LHCN-M2 (cell line): ENCODE measurements around the gene CLIC4. TPM values are rescaled to one million over a fixed set of nuclear protein-coding genes. Genes with fewer than 3 reads are reported as not detected.
"Not testable (repeated sequence)": the region's sequence is repeated elsewhere in the genome, so short reads cannot be mapped to it uniquely, and the experiment has no call there.

Experiments
- DNase-seq: peaks from one replicate; pipeline ENCODE4 v3.0.0-alpha.2; 2012; ENCODE audit warnings: low read depth
- total RNA-seq: library from RNA; depleted of rRNA; stranded (reverse); fragments of >200 nt; gene quantifications from 2 replicates; pipeline ENCODE4 v1.2.3, GENCODE V29; 2014; rRNA removed

Gene CLIC4
- total RNA-seq, 1 experiment from 2014 or later: 580 TPM

DNA sequence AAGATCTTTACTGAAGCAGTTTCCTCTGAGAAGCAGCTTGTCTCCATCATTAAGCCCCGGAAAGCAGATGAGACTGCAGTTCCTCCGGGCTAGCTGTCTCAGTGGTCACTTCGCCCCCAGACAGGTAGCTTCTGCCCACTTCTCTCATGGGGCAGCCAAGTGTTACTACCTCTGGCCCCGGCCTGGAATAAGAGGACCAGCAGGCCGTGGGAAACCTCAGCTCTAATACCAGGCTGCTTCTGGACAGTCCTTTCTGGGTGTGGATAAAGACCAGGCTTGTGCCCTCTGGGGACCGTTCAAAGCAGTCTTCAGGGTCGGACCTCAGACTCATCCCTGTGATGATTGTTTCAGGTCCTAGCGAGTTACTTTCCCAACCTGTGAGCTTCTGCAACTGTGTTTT lies 130.0 kb downstream of the CLIC4 start:
- no peak for DNase-seq

GRCh38 chr1:24875991-24876506 lies 130.8 kb downstream of the CLIC4 start:
- no peak for DNase-seq

DNA sequence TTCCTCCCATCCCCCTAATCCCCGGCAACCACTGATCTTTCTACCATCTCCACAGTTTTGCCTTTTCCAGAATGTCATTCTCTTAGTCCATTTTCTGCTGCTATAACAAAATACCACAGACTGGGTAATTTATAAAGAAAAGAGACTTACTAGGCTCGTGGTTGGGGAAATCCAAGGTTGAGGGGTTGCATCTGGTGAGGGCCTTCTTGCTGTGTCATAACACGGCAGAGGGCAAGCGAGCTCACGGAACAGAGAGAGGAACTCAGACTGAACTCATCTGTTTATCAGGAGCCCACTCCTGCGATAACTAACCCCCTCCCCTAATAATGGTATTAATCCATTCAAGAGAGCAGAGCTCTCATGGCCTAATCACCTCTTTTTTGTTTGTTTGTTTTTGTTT lies 132.8 kb downstream of the CLIC4 start:
- no peak for DNase-seq

DNA sequence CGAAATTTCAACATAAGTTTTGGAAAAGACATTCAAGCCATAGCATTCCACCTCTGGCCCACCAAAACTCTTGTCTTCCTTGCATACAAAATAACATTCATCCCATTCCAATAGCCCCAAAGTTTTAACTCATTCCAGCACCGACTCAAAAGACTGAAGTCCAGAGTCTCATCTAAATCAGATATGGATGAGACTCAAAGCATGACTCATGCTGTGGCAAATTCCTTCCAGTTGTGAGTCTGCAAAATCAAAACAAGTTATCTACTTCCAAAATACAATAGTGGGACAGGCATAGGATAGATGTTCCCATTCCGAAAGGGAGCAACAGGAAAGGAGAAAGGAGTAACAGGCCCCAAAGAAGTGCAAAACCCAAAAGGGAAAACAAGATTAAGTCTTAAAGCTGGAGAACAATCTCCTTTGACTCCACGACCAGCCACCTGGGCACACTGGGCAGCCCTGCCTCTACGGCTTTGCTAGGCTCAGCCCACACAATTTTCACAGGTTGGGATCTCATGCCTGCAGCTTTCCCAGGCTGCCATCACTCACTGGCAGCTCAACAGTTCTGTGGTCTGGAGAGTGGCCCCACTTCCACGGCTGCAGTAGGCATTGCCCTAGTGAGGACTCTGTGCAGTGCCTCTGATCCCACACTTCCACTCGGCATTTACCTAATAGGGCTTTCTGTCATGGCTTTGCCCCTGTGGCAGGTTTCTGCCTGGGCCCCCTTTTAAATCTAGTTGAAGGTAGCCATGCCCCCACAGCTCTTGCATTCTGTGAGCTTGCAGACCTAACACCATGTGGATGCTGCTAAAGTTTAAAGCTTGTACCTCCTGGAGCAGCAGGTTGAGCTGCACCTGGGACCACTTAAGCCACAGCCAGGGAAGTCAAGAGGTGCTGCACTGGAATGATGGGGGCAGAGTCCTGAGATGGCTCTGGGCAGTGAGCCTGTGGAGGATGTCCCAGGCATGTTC lies 133.8 kb downstream of the CLIC4 start:
- peak; percentile 17 for DNase-seq

GRCh38 chr1:24881034-24881433 lies 135.8 kb downstream of the CLIC4 start:
- no peak for DNase-seq

GRCh38 chr1:24884751-24885150 lies 139.5 kb downstream of the CLIC4 start:
- no peak for DNase-seq

GRCh38 chr1:24886241-24886640 lies 141.0 kb downstream of the CLIC4 start:
- no peak for DNase-seq

- DNase-seq: no peak
Measured at GRCh38 chr1:24888061-24888970, 143.1 kb downstream of the CLIC4 start.

DNA sequence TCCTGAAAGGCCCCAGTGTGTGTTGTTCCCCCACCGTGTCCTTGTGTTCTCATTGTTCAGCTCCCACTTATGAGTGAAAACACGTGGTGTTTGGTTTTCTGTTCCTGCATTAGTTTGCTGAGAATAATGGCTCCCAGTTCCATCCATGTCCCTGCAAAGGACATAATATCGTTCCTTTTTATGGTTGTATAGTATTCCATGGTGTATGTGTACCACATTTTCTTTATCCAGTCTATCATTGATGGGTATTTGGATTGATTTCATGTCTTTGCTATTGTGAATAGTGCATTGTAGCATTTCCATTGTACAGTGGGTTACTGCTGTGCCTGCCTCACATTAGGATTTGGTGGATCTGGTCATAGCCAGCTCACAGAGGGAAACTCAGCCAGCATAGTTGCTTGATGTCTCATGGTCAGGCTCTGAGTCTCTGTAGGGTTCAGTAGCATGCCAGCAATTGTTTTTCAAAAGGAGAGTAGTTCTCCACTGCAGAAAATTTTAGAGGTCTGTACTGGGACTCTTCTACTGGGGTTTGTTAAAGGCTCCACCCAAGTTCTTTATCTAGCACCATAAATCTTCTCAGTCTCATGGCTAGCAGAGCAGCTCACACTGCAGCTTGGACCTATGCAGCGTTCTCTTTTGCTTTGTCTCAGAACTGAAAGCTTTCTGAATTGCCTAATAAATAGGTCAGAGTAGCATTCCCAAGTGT lies 143.9 kb downstream of the CLIC4 start:
- DNase-seq: peak; percentile 18

GRCh38 chr1:24890887-24891286 lies 145.6 kb downstream of the CLIC4 start:
- DNase-seq: no peak

DNA sequence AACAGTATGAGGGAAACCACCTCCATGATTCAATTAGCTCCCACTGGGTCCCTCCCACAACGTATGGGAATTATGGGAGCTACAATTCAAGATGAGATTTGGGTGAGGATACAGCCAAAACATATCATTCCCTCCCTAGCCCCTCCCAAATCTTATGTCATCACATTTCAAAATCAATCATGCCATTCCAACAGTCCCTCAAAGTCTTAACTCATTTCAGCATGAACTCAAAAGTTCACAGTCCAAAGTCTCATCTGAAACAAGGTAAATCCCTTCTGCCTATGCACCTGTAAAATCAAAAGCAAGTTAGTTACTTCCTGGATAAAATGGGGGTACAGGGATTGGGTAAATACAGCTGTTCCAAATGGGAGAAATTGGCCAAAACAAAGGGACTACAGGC lies 146.1 kb downstream of the CLIC4 start:
- not testable (repeated sequence) for DNase-seq

DNA sequence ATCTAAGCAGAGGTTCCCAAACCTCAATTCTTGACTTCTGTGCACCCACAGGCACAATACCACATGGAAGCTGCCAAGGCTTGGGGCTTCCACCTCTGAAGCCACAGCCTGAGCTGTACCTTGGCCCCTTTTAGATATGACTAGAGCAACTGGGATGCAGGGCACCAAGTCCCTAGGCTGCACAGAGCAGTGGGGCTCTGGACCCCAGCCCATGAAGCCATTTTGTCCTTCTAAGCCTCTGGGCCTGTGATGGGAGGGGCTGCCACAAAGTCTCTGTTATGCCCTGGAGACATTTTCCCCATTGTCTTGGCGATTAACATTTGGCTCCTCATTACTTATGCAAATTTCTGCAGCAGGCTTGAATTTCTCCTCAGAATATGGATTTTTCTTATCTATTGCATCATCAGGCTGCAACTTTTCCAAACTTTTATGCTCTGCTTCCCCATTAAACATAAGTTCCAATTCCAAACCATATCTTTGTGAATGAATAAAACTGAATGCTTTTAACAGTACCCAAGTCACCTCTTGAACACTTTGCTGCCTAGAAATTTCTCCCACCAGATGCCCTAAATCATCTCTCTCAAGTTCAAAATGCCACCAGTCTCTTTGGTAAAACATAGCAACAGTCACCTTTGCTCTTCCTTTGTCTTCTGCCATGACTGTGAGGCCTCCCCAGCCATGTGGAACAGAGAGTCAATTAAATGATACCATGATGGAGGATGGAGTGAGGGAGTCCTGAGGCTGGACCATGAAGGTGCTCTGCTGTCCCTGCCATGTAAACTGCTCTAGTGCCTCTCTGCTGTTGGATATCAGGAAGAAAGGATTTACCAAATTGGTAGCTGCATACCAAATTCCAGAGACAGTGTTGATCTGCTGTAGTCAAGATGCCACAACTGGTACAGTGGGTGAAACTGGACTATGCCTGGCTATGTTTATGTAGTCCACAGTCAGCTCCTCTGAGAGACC lies 147.2 kb downstream of the CLIC4 start:
- DNase-seq: no peak

DNA sequence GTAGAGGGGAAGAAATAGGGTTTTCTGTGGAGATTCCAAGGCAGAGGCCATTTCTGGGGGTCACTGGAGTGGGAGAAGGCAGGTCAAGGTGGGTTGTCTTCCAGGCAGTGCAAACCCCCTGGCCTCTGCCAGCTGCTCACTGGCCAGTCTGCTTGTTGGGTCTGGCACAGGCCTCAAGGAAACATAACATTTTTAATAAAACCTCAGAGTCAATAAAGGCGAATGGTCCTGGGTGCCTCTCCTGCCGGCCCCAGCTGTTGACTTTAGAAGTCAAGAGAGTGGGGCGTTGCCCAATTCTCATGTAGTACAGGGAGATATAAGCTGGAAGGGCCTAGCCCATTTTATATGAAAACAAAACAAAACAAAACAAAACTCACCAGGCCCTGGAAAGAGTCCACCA lies 148.2 kb downstream of the CLIC4 start:
- no peak for DNase-seq

Other genes with a start within 250 kb of the CLIC4 start
- 6.1 and 6.8 TPM in 2 replicates for gene RCAN3, start 242.6 kb upstream of the CLIC4 start, total RNA-seq
- not detected in 2 replicates for gene NCMAP, start 189.4 kb upstream of the CLIC4 start, total RNA-seq
- gene SRRM1, start 102.1 kb upstream of the CLIC4 start, total RNA-seq: 46.2 and 55.3 TPM in 2 replicates
- gene RUNX3, start 184.8 kb downstream of the CLIC4 start, total RNA-seq: not detected in 2 replicates